ENCODE data around the gene HIVEP3. TPM values are rescaled to one million over a fixed set of nuclear protein-coding genes. Genes with fewer than 3 reads are reported as not detected.
"Not testable (repeated sequence)": the region's sequence is repeated elsewhere in the genome, so short reads cannot be mapped to it uniquely, and the experiment has no call there.

The HIVEP3 gene
- total RNA-seq, 8 experiments from 2014 or later, result 3.1 to 8.0 (median 4.6) TPM

- ATAC-seq (replicated peaks in 6 of 8), result no peak
- WGBS, 10 experiments, result 70 to 100% (median 78%) methylated on average over 1 to 3 of the region's 3 CpGs; no CpG with 5 or more reads in 6 of the 10 experiments
- Histone ChIP-seq H3K27ac (no peak overlapping the region), H3K4me3 (no peak overlapping the region), H3K4me1 (replicated peaks in 1 of 2) (peaks cover 0 to 5% of the 10 kb centered on the region in 2 donors)
- in situ Hi-C loops (cut with MboI; ENCODE audit: low pct_unique_long_range_greater_than_20kb in 2 of 9, low sequenced_read_pairs in 9 of 9, unreplicated experiment in 9 of 9), result loop anchor here in 2 of 9 experiments (25.0 kb wide), 2 partner anchors 566 to 1516 kb away; no protein-coding TSS in a partner anchor
These were observed 347.7 kb downstream of the HIVEP3 start for GRCh38 chr1:41571041-41571440.

DNA sequence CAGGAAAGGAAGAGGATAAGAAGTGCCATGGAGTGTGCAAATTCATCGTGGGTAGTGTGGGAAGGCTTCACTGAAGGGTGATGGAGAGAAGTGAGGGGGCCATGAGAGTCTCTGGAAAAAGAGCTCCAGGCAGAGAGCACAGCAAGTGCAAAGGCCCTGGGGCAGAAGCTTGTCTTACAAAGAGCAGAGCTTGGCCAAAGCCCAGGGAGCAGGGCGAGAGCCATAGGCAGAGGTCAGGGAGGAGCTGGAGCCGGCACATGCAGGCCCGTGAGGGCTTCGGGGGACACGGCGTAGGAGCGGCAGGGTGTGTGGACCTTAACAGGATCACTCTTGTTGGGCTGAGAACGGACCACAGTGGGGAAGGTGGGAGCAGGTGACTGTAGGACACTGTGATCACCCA is 350.5 kb downstream of the HIVEP3 start:
- no peak overlapping the region for H3K4me3 ChIP-seq
- 62 to 100% (median 80%) methylated on average over 1 to 9 of the region's 9 CpGs; no CpG with 5 or more reads in 3 of the 10 experiments for WGBS, 10 experiments
- in situ Hi-C loops (cut with MboI; ENCODE audit: low pct_unique_long_range_greater_than_20kb in 2 of 9, low sequenced_read_pairs in 9 of 9, unreplicated experiment in 9 of 9), result loop anchor here in 2 of 9 experiments (25.0 kb wide), 2 partner anchors 569 to 1519 kb away; no protein-coding TSS in a partner anchor
- H3K4me1 ChIP-seq (replicated peaks in 1 of 2), result no peaks in the 10 kb centered on the region
- no peak overlapping the region for H3K27ac ChIP-seq
- no peak for ATAC-seq (replicated peaks in 6 of 8)

DNA sequence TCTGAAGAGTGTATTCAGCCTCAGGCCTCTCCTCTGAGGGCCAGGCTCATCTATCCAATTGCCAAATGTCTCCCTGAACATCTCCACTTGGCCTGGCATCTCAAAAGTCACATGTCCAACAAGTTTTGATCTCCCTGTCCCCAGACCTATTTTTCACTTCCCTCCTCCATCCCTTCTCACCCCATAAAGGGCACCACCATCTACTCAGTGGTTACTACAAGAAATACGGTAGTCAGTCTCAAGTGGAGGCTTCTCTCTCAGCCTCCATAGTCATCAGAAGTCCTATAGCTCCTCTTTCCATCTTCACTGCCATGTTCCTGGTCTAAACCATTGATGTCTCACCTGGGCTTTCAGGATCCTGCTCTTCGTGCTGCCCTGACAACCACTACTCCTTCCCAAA is 351.8 kb downstream of the HIVEP3 start:
- H3K4me3 ChIP-seq, result no peak overlapping the region
- no peak for ATAC-seq (replicated peaks in 6 of 8)
- in situ Hi-C loops (cut with MboI; ENCODE audit: low pct_unique_long_range_greater_than_20kb in 2 of 9, low sequenced_read_pairs in 9 of 9, unreplicated experiment in 9 of 9), result loop anchor here in 2 of 9 experiments (25.0 kb wide), 2 partner anchors 570 to 1520 kb away; no protein-coding TSS in a partner anchor
- no peak overlapping the region for H3K27ac ChIP-seq
- H3K4me1 ChIP-seq (replicated peaks in 1 of 2), result no peaks in the 10 kb centered on the region
- 79 to 100% (median 86%) methylated on average over 1 to 2 of the region's 2 CpGs; no CpG with 5 or more reads in 5 of the 10 experiments for WGBS, 10 experiments

DNA sequence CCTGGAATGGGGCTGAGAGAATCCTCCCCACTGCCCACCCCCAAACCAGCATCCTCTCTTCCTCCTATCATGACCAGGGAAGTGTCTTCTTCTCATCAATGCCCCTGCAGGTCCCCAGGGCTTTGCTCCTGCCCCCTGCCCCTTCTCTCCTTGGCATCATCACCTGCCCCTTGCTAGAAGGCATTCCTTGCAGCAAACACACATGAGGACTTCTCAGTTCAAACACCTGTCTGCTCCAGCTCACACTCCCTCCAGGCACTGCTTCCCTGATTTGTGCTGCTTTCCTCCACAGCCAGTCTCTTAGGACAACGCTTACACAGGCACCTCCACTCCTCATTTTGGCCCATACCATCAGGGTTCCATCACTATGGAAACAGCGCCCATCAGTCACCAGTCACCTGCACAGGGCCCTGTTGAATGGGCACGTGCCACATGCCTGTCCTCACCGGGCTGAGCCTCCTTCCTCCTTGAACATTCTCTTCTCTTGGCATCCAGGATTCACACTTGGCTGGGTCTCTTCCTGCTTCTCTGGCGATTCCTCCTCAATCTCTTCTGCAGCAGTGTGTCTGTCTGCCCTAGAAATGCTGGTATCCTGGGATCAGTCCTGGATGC is 352.3 kb downstream of the HIVEP3 start:
- Histone ChIP-seq H3K27ac (no peak overlapping the region), H3K4me1 (replicated peaks in 1 of 2) (no peaks in the 10 kb centered on the region), H3K4me3 (no peak overlapping the region)
- in situ Hi-C loops (cut with MboI; ENCODE audit: low pct_unique_long_range_greater_than_20kb in 2 of 9, low sequenced_read_pairs in 9 of 9, unreplicated experiment in 9 of 9), result loop anchor here in 2 of 9 experiments (25.0 kb wide), 2 partner anchors 571 to 1521 kb away; no protein-coding TSS in a partner anchor
- 40 to 100% (median 79%) methylated on average over 1 to 4 of the region's 5 CpGs; no CpG with 5 or more reads in 2 of the 10 experiments for WGBS, 10 experiments
- ATAC-seq (replicated peaks in 6 of 8), result no peak

DNA sequence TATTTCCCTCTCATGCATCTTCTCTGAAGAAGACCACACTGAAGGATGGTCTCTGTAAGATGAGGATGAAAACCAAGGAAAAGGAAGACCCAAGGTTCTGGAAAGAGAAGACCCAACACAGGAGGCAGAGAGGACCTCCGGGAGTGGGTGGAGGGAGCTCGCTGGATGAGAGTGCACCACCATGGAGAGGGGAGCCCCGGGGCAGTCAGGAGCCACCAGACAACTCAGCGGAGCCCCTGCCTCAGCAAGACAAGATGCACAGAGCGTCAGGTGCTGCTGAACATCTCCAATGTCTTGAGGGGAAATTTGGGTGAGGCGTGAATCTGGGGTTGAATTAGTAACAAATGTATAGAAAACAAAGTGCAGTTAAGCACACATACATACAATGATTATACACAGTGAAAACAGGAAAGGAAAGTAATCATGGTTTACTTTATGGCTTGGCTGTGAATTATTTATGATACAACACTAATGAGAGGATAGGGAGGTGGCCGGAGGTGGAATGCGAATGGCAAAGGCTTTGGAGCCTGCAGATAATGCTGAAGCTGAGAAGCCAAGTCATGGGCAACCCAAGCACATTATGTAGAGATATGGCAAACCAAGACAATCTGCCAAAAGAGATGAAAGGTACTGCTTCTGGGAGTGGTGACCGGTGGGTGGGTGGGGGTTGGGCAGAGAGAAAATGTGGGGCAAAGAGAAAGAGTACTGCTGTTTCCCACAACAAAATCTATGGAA is 353.8 kb downstream of the HIVEP3 start:
- WGBS, 10 experiments, result 72 to 96% (median 80%) methylated on average over 4 to 9 of the region's 9 CpGs; no CpG with 5 or more reads in 4 of the 10 experiments
- in situ Hi-C loops (cut with MboI; ENCODE audit: low pct_unique_long_range_greater_than_20kb in 2 of 9, low sequenced_read_pairs in 9 of 9, unreplicated experiment in 9 of 9), result loop anchor here in 2 of 9 experiments (25.0 kb wide), 2 partner anchors 572 to 1522 kb away; no protein-coding TSS in a partner anchor
- Histone ChIP-seq H3K4me3 (no peak overlapping the region), H3K4me1 (replicated peaks in 1 of 2) (no peaks in the 10 kb centered on the region), H3K27ac (no peak overlapping the region)
- peak in 2 of 8 experiments; percentile 31 to 51 for ATAC-seq (replicated peaks in 6 of 8)

DNA sequence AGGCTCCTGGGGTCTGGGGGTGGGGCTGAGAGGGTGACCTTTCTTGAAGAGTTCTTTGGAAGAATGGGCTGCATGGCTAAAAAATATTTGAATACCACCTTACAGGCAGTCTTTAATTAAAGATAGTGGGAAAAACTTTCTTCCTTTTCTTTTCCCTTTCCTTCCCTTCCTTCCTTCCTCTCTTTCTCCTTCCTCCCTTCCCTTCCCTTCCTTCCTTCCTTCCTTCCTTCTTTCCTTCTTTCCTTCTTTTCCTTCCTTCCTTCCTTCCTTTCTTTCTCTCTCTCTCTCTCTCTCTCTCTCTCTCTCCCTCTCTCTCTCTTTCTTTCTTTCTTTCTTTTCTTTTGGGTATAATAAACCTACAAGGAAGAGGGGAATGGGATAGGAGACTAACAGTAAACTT is 356.4 kb downstream of the HIVEP3 start:
- Histone ChIP-seq H3K4me1 (replicated peaks in 1 of 2) (no peaks in the 10 kb centered on the region), H3K4me3 (no peak overlapping the region), H3K27ac (no peak overlapping the region)
- ATAC-seq (replicated peaks in 6 of 8), result no peak
- in situ Hi-C loops (cut with MboI; ENCODE audit: low pct_unique_long_range_greater_than_20kb in 2 of 9, low sequenced_read_pairs in 9 of 9, unreplicated experiment in 9 of 9), result loop anchor here in 2 of 9 experiments (25.0 kb wide), 2 partner anchors 575 to 1525 kb away; no protein-coding TSS in a partner anchor

- 83 to 100% (median 100%) methylated on average over 1 of the region's 1 CpG; no CpG with 5 or more reads in 5 of the 10 experiments for WGBS, 10 experiments
- in situ Hi-C loops (cut with MboI; ENCODE audit: low pct_unique_long_range_greater_than_20kb in 2 of 9, low sequenced_read_pairs in 9 of 9, unreplicated experiment in 9 of 9), result loop anchor here in 2 of 9 experiments (25.0 kb wide), 2 partner anchors 576 to 1526 kb away; no protein-coding TSS in a partner anchor
- H3K4me1 ChIP-seq (replicated peaks in 1 of 2), result no peaks in the 10 kb centered on the region
- no peak for ATAC-seq (replicated peaks in 6 of 8)
- H3K27ac ChIP-seq, result no peak overlapping the region
- H3K4me3 ChIP-seq, result no peak overlapping the region
These were observed 357.8 kb downstream of the HIVEP3 start for GRCh38 chr1:41560931-41561330.

DNA sequence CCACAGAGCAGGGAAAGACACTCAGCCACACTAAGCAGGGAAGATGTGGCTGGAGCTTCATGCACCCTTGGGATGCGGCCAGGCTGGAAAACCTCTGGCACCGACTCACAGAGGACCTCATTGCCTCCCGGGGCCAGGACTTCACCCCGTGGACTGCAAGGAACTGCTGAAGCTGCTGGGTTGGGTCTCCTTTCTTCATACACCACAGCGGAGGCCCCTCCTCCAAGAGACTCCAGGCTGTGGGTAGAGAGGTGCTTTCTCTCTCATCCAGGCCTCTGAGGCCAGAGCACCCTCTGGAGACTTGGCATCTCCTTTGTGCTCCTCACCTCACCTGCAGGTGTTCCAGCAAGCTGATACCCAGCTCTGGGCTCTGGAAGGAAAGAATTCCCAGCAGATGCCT is 358.2 kb downstream of the HIVEP3 start:
- in situ Hi-C loops (cut with MboI; ENCODE audit: low pct_unique_long_range_greater_than_20kb in 2 of 9, low sequenced_read_pairs in 9 of 9, unreplicated experiment in 9 of 9), result loop anchor here in 2 of 9 experiments (25.0 kb wide), 2 partner anchors 577 to 1527 kb away; no protein-coding TSS in a partner anchor
- Histone ChIP-seq H3K4me3 (no peak overlapping the region), H3K27ac (no peak overlapping the region), H3K4me1 (replicated peaks in 1 of 2) (no peaks in the 10 kb centered on the region)
- 40 to 100% (median 87%) methylated on average over 1 to 4 of the region's 5 CpGs; no CpG with 5 or more reads in 6 of the 10 experiments for WGBS, 10 experiments
- ATAC-seq (replicated peaks in 6 of 8), result no peak

DNA sequence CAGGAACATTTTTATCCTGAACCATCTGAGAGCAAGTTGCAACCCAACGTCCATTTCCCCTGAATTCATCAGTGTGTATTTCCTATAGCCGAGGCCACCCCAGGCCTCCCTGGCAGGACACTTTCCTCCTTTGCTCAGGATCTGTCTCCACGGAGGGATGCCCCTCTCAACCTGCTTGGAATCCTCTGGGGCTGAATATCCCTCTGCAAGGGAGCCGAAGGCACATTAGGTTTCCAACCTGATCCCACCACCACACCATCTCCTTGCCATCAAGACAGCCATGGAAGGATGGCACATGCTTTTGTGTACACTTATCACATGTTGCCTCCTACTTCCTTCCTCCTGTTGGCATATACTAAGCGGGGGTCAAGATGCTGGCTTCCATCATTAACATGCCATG is 359.4 kb downstream of the HIVEP3 start:
- 36 to 100% (median 61%) methylated on average over 1 to 5 of the region's 5 CpGs; no CpG with 5 or more reads in 3 of the 10 experiments for WGBS, 10 experiments
- in situ Hi-C loops (cut with MboI; ENCODE audit: low pct_unique_long_range_greater_than_20kb in 2 of 9, low sequenced_read_pairs in 9 of 9, unreplicated experiment in 9 of 9), result loop anchor here in 2 of 9 experiments (25.0 kb wide), 2 partner anchors 578 to 1528 kb away; no protein-coding TSS in a partner anchor
- Histone ChIP-seq H3K4me3 (no peak overlapping the region), H3K27ac (no peak overlapping the region), H3K4me1 (replicated peaks in 1 of 2) (no peaks in the 10 kb centered on the region)
- no peak for ATAC-seq (replicated peaks in 6 of 8)

- no peak overlapping the region for H3K27ac ChIP-seq
- no peak for ATAC-seq (replicated peaks in 6 of 8)
- in situ Hi-C loops (cut with MboI; ENCODE audit: low pct_unique_long_range_greater_than_20kb in 2 of 9, low sequenced_read_pairs in 9 of 9, unreplicated experiment in 9 of 9), result loop anchor here in 2 of 9 experiments (25.0 kb wide), 2 partner anchors 579 to 1529 kb away; no protein-coding TSS in a partner anchor
- no peak overlapping the region for H3K4me3 ChIP-seq
- WGBS, 10 experiments, result 60 to 100% (median 85%) methylated on average over 1 to 3 of the region's 3 CpGs; no CpG with 5 or more reads in 1 of the 10 experiments
- no peaks in the 10 kb centered on the region for H3K4me1 ChIP-seq (replicated peaks in 1 of 2)
These were observed 360.0 kb downstream of the HIVEP3 start for GRCh38 chr1:41558761-41559171.

GRCh38 chr1:41557751-41558455 is 360.8 kb downstream of the HIVEP3 start:
- ATAC-seq (replicated peaks in 6 of 8), result no peak
- Histone ChIP-seq H3K4me3 (no peak overlapping the region), H3K27ac (no peak overlapping the region), H3K4me1 (replicated peaks in 1 of 2) (no peaks in the 10 kb centered on the region)
- in situ Hi-C loops (cut with MboI; ENCODE audit: low pct_unique_long_range_greater_than_20kb in 2 of 9, low sequenced_read_pairs in 9 of 9, unreplicated experiment in 9 of 9), result loop anchor here in 2 of 9 experiments (25.0 kb wide), 2 partner anchors 579 to 1529 kb away; no protein-coding TSS in a partner anchor
- WGBS, 10 experiments, result 64 to 100% (median 79%) methylated on average over 1 to 10 of the region's 13 CpGs; no CpG with 5 or more reads in 2 of the 10 experiments

GRCh38 chr1:41554746-41555145 is 364.0 kb downstream of the HIVEP3 start:
- not testable (repeated sequence) for H3K27ac ChIP-seq; H3K4me1 ChIP-seq (replicated peaks in 1 of 2); H3K4me3 ChIP-seq; ATAC-seq (replicated peaks in 6 of 8)
- WGBS, 10 experiments, result 24 to 100% (median 70%) methylated on average over 1 to 5 of the region's 5 CpGs; no CpG with 5 or more reads in 5 of the 10 experiments
- in situ Hi-C loops (cut with MboI; ENCODE audit: low pct_unique_long_range_greater_than_20kb in 2 of 9, low sequenced_read_pairs in 9 of 9, unreplicated experiment in 9 of 9), result loop anchor here in 2 of 9 experiments (25.0 kb wide), 2 partner anchors 583 to 1533 kb away; no protein-coding TSS in a partner anchor
